Type B pancreatic cell (in vitro differentiated cells): ENCODE data around the gene CAPN15. TPM values are rescaled to one million over a fixed set of nuclear protein-coding genes. Genes with fewer than 3 reads are reported as not detected.

Experiments
- DNase-seq: peaks from one replicate; pipeline ENCODE4 v3.0.0; 2021; ENCODE audit warnings: mixed read lengths; ENCODE audit not compliant: unreplicated experiment; ENCODE audit errors: extremely low spot score
- H3K27ac Mint-ChIP-seq: 2 replicates; pipeline ENCODE4 v1.8.0; 2021; ENCODE audit warnings: mild to moderate bottlenecking, mixed read lengths
- H3K27me3 Mint-ChIP-seq: 2 replicates; pipeline ENCODE4 v1.8.0; 2021; ENCODE audit warnings: mixed read lengths
- H3K36me3 Mint-ChIP-seq: 2 replicates; pipeline ENCODE4 v1.8.0; 2021; ENCODE audit warnings: mixed read lengths
- H3K4me1 Mint-ChIP-seq: one replicate; pipeline ENCODE4 v1.8.0; 2021; ENCODE audit warnings: mixed read lengths; ENCODE audit not compliant: unreplicated experiment
- H3K4me3 Mint-ChIP-seq: 2 replicates; pipeline ENCODE4 v1.8.0; 2021; ENCODE audit warnings: mild to moderate bottlenecking, mixed read lengths
- H3K9me3 Mint-ChIP-seq: 2 replicates; pipeline ENCODE4 v1.8.0; 2021; ENCODE audit warnings: mixed read lengths
- CTCF ChIP-seq: fragments of 200-600 bp; sonication (generic); conservative IDR thresholded peaks from 2 replicates; pipeline ENCODE4 v1.5.0; 2021; ENCODE audit warnings: antibody characterized with exemption, mild to moderate bottlenecking
- total RNA-seq: library from RNA; stranded (reverse); gene quantifications from 2 replicates; pipeline ENCODE4 v1.2.1, GENCODE V29; 2021; ENCODE audit warnings: low replicate concordance

Gene CAPN15
- total RNA-seq, 1 donor from 2014 or later: 52.3 TPM

GRCh38 chr16:515939-516226 is 11.6 kb upstream of the CAPN15 start:
- H3K27me3 Mint-ChIP-seq: no peaks in the 10 kb centered on the region
- H3K9me3 Mint-ChIP-seq: no peaks in the 10 kb centered on the region
- no peak for TF ChIP-seq CTCF
- H3K36me3 Mint-ChIP-seq: no peaks in the 10 kb centered on the region
- no peaks in the 10 kb centered on the region for H3K4me1 Mint-ChIP-seq
- no peak for DNase-seq
- no peak overlapping the region for H3K4me3 Mint-ChIP-seq
- no peak overlapping the region for H3K27ac Mint-ChIP-seq

DNA sequence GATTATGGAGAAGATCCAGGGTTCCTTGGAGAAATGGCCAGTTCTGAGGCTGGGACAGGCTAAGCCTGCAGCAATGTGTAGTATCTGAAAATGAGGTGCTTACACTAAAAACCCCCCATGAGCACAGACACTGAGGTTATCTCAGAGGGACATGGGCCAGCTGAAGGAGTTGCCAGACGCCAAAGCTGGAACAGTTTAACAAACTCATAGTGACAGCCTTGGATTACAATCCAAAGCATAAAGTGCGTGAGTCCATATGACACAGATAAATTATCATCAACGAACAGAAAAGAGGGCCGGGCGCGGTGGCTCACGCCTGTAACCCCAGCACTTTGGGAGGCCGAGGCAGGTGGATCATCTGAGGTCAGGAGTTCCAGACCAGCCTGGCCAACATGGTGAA is 11.2 kb upstream of the CAPN15 start:
- Mint-ChIP-seq H3K4me1 (no peaks in the 10 kb centered on the region), H3K27ac (no peak overlapping the region), H3K9me3 (no peaks in the 10 kb centered on the region), H3K36me3 (no peaks in the 10 kb centered on the region), H3K27me3 (no peaks in the 10 kb centered on the region), H3K4me3 (no peak overlapping the region)
- no peak for TF ChIP-seq CTCF
- no peak for DNase-seq

DNA sequence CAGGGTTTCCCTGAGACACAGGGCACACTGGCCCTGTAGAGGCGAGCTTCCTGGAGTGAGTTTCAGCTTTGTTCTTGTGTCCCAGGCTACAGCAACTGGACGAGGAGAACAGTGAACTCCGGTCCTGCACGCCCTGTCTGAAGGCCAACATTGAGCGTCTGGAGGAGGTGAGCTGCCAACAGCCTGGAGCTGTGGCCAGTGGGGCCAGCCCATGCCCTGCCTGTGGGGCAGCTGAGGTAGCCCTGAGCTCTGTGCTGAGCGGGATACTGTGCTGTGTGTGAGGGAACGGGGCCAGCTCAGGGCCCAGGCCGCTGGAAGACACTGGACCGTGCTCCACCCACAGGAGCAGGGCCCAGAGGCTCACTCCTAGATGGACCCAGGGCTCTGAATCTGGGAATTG is 8.7 kb upstream of the CAPN15 start:
- no peak for TF ChIP-seq CTCF
- Mint-ChIP-seq H3K36me3 (no peaks in the 10 kb centered on the region), H3K27ac (no peak overlapping the region), H3K27me3 (no peaks in the 10 kb centered on the region), H3K9me3 (no peaks in the 10 kb centered on the region), H3K4me3 (no peak overlapping the region), H3K4me1 (no peaks in the 10 kb centered on the region)
- no peak for DNase-seq

DNA sequence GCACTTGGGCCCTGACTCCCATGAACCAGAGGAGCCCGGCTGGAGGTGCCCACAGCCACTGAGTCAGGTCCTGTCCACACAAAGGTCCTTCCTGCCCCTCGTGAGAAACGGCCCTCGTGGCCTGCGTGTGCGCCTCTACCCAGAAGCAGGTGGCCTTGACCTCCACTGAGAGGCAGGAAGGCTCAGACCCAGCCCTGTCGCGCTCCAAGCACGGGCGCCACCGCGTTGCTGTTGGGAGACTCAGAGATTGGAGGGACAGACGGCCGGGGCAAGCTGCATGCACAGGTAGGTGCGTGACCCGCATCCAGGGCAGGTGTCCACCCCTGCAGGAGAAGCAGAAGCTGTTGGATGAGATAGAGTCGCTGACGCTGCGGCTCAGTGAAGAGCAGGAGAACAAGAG is 8.1 kb upstream of the CAPN15 start:
- Mint-ChIP-seq H3K9me3 (no peaks in the 10 kb centered on the region), H3K27me3 (no peaks in the 10 kb centered on the region)
- no peak for TF ChIP-seq CTCF

DNA sequence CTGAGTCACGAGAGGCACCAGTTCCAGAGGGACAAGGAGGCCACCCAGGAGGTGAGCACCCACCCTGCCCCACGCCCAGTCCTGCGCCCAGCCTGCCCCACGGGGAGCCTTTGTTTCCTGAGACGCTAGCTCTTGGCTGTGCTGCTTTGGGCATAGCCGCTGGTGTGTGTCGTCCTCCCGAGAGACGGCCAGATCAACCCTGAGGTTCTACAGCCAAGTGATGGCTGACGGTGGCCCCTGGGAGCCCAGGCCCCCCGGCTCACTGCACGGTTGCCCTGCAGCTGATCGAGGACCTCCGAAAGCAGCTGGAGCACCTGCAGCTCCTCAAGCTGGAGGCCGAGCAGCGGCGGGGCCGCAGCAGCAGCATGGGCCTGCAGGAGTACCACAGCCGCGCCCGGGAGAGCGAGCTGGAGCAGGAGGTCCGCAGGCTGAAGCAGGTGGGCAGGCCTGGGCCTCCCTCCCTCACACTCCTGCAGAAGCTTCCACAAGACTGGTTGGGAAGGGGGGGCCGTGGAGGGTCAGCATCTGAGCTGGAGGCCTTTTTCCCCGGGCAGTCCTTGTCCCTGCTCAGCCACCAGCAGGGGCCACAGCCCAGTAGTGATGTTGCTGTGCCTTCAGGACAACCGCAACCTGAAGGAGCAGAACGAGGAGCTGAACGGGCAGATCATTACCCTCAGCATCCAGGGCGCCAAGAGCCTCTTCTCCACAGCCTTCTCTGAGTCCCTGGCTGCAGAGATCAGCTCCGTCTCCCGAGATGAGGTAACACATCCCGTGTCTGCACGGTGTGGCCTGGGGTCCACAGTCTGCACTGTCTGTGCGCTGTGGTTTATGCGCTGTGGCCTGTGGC is 7.4 kb upstream of the CAPN15 start:
- DNase-seq: no peak
- Mint-ChIP-seq H3K27me3 (no peaks in the 10 kb centered on the region), H3K36me3 (no peaks in the 10 kb centered on the region), H3K4me1 (no peaks in the 10 kb centered on the region), H3K27ac (no peak overlapping the region), H3K4me3 (no peak overlapping the region), H3K9me3 (no peaks in the 10 kb centered on the region)
- no peak for TF ChIP-seq CTCF

More for the DNA sequence above, 8.1 kb upstream of the CAPN15 start:
- Mint-ChIP-seq H3K27ac (no peak overlapping the region), H3K4me1 (no peaks in the 10 kb centered on the region), H3K4me3 (no peak overlapping the region), H3K36me3 (no peaks in the 10 kb centered on the region)
- DNase-seq: no peak

DNA sequence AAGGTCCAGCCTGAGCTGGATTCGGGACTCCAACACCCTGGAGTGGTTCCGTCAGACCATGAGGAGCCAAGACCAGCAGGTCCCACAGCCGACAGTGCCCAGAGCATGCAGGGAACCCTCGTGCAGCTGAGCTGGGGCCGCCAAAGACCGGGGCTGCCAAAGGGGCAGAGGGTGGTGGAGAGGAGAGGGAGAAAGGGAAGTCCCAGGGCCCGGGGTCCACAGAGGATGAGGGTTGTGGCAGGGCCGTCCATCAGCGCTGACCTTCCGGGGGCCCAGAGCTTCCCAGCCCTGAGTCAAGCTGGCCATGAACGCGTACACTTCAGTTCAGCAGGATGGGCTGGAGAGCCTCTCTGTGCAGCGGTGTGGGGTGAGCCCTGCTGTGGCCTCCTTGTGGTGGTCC is 6.7 kb upstream of the CAPN15 start:
- no peak overlapping the region for H3K4me3 Mint-ChIP-seq
- no peaks in the 10 kb centered on the region for H3K27me3 Mint-ChIP-seq
- no peak for TF ChIP-seq CTCF
- H3K4me1 Mint-ChIP-seq: no peaks in the 10 kb centered on the region
- no peaks in the 10 kb centered on the region for H3K9me3 Mint-ChIP-seq
- no peak for DNase-seq
- H3K36me3 Mint-ChIP-seq: no peaks in the 10 kb centered on the region
- H3K27ac Mint-ChIP-seq: no peak overlapping the region
